ENCODE data around the gene IGF2.
A peak's percentile ranks its signal among the peaks of the same experiment; 100 is the strongest.

IGF2 gene

GRCh38 chr11:2153581-2154194 lies 14.5 kb upstream of the IGF2 start:
- no peak for DNase-seq

GRCh38 chr11:2151500-2152257 lies 12.5 kb upstream of the IGF2 start:
- peak; percentile 76 for DNase-seq

- DNase-seq, result no peak
Observed at GRCh38 chr11:2149864-2150847, 11.0 kb upstream of the IGF2 start.

GRCh38 chr11:2149460-2149859 lies 10.3 kb upstream of the IGF2 start:
- no peak for DNase-seq

- DNase-seq, result no peak
Observed at GRCh38 chr11:2148595-2148994, 9.4 kb upstream of the IGF2 start.

- no peak for DNase-seq
Observed at GRCh38 chr11:2147391-2147790, 8.2 kb upstream of the IGF2 start.

DNA sequence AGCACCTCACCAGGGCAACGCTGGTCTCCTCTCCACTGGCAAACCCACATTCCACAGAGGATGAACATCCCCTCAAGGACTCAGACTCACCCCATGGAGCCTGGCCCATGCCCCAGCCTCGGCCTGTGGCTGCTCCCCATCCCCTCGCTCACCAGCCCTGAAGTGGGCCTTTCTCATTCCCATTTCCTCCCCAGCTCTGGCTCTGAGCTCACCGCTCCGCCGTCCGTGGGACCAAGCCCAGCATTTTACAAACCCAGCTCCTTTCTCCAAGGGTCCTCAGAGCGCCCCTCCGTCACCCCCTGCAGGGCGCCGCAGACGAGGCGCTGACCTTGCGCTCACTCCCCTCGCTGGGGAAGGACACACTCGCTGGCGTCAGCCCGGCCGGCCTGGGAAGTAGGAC lies 6.9 kb upstream of the IGF2 start:
- no peak for DNase-seq

DNA sequence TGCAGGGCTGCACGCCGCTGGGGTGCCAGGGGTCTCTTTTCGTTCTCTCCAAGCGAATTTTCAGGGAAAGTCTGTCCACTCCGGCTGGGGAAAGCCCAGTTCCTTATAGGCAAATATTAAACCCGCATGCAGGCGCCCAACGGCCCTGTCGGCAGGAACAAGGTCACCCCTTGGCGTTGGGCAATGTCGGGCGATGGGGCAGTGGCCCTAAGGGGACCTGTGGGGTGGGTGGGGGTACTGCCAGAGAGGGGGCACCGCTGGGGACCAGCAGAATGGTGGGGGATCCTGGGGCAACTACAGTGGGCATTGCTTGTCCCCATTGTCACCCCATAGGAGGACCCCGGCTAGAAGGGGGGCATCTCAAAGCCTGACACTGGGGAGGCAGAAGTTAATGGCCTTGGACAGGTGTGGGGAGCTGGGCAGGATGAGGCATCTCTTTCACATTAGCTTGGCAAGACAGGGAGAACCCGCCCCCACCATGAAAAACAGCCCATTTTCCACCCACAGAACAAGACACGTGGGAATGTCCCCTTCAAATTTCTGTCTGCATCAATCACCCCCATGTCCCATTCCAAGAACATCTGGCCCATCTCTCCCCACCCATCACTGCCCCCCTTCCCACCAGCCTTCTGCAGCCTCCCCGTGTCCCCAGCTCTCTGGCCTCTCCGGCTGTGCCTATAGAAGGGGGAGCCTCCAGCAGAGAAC lies 5.5 kb upstream of the IGF2 start:
- DNase-seq, result no peak

- DNase-seq, result no peak
Observed at GRCh38 chr11:2143799-2144543, 4.8 kb upstream of the IGF2 start.

GRCh38 chr11:2143477-2143798 lies 4.2 kb upstream of the IGF2 start:
- no peak for DNase-seq

GRCh38 chr11:2142762-2143202 lies 3.6 kb upstream of the IGF2 start:
- DNase-seq, result no peak

DNA sequence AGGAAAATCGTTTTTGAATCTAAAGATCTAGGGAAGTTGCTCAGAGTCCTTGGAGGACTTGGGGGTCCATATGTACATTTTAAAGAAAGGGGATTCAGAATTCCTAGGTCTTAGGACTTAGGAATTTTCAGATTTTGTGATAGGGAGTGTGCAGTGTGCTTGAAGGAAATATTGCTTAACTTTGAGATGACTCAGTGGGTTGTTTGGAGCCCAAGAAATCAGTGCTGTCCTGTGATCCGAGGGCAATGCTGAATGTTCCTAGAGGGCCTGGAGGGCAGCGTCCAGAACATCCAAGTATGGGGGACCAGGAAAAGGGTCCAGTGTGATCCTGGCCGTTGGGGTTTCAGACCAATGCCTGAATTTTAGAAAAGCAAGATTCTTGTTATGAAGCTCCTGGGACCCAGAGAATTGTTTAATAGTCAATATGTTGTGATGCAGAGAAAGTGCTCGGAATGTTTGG lies 3.1 kb upstream of the IGF2 start:
- DNase-seq, result no peak

DNA sequence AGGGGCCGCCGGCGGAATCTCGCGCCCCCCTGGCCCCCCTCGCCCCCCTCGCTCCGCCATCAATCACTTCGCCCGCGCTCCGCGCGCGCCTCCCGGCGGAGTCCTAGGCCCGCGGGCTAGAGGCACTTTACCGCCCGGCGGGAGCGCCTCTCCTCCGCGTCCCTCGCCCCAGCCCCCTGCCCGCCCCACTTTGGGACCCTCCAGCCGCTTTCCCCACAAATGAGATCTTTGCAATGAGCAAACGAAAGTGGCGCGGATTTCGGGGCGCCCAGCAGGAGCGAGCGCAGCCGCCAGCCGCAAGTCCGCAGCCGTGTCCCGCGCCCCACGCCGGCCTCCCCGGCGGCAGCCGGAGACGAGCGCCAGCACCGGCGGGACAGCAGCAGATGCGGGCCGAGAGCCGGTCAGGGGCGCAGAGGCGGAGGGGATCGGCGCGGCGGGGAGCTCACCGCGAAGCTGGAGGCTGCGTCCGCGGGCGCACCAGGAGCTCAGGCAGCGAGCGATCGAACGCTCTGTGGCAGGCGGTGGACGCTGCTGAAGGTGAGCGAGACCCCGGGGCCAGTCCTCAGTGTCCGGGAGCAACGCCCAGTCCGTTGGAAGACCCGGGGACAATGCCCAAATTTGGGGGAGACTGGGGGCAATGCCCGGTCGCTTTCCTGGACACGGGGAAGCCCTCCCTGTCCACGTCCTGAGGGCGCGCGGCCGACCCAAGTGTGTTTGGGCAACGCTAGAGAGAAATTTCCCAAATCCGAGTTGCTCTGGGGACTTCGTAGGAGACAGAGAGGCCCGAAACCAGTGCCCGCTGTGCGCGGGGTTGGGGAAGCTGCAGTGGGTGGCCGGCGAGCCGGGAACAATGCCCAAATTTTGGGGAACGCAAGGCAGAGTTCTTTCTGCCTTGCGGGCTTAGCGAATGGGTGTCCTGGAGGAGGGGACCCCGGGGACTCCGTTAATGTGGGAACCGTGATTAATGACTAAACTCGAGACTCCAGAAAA lies 1.5 kb upstream of the IGF2 start:
- no peak for DNase-seq

- no peak for DNase-seq
Observed at GRCh38 chr11:2139621-2140337, 590 bp upstream of the IGF2 start.

DNA sequence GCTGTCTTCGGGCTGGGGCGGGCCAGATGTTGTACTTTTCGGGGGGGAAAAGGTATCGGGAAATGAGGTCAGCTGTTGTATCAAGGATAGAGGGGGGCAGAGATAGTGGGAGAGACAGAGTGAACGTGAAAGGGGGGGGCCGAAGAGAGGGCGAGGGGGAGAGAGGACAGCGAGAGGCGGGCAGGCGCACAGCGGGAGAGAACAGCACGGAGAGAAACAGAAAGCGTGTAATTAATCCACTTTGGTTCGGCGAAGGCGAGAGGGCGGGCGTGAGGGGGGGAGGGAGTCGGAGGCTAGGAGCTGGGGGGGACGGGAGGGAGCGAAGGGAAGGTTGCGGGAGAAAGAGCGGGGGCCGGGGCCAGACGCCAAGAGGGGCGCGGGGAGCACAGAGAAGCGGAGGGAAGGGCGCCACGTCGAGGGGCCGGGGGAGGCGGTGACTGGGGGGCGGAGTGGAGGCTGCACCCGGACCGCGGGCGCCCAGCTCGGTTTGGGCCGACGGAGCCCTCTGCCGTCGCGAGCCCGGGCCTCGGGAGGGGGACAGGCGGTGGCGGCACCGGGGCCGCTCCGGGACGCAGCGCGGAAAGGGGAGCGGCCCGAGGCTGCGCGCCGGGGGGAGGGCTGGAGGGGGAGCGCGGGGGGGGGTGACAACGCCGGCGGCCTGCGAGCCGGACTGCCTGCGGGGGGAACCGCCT lies 612 bp downstream of the IGF2 start:
- DNase-seq, result no peak

DNA sequence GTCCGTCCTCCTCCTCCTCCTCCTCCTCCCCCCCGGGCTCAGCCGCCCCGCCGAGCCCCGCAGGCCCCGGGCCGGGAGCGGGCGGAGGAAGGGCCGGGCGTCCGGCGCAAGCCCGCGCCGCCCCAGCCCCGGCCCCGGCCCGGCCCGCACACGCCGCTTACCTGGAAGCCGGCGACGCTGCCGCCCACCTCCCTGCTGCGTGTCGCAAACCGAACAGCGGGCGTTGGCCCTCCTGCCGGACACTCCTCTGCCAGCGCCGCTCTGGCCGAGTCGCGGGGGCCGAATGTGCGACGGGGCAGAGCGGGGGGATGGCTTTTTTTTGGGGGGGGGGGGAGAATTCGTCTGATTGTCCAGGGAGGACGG lies 1.1 kb downstream of the IGF2 start:
- no peak for DNase-seq

GRCh38 chr11:2137202-2138067 lies 1.8 kb downstream of the IGF2 start:
- no peak for DNase-seq

DNA sequence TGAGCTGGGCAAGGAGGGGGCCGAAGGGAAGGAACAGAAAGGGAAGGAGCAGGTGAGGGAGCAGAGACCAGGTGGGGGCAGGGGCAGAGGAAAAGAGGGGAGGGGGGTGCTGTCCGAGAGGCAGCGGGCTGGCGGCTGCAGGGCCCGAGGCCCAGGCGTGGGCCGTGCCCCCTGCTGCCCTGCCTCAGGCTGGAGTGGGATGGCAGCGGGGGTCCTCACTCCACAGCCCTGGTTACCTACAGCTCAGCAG lies 2.3 kb downstream of the IGF2 start:
- no peak for DNase-seq
